GM12874 (cell line): ENCODE data around the gene ALDH3A2.

Source experiments
- CTCF ChIP-seq: IDR thresholded peaks from 2 replicates; pipeline ENCODE4 v1.5.1; 2011; ENCODE audit warnings: low read depth, mild to moderate bottlenecking, control low read depth, low read length, moderate library complexity; ENCODE audit not compliant: insufficient read depth

Gene ALDH3A2

GRCh38 chr17:19714542-19715411, 66.2 kb downstream of the ALDH3A2 start:
- TF ChIP-seq CTCF: no peak

GRCh38 chr17:19716108-19717030, 67.8 kb downstream of the ALDH3A2 start, which contains the start of gene SLC47A2:
Gene SLC47A2, minus strand, starts transcription at chr17:19716584. Its CDS starts 29 bp downstream, at chr17:19716555.
- no peak for TF ChIP-seq CTCF

GRCh38 chr17:19717031-19717360, 68.4 kb downstream of the ALDH3A2 start:
- TF ChIP-seq CTCF: no peak

- no peak for TF ChIP-seq CTCF
Observed at GRCh38 chr17:19717411-19717908, 68.9 kb downstream of the ALDH3A2 start.

GRCh38 chr17:19718041-19718612, 69.6 kb downstream of the ALDH3A2 start:
- no peak for TF ChIP-seq CTCF

- peak; percentile 8; the same call in 1 of the 2 replicates for TF ChIP-seq CTCF
Observed at GRCh38 chr17:19718613-19719354, 70.2 kb downstream of the ALDH3A2 start.
